Esophagus muscularis mucosa (tissue), 3 donors: ENCODE measurements around the gene VRK3.

Experiments
- CTCF ChIP-seq, 3 experiments: fragments of 200-600 bp in 2 of 3; fragments of 450-650 bp in 1 of 3; sonication (generic) in 2 of 3; IDR thresholded peaks; one replicate each; pipeline ENCODE4 v1.5.1; 2017 to 2019; ENCODE audit warnings: antibody characterized with exemption in 3 of 3, mild to moderate bottlenecking in 2 of 3, moderate library complexity in 1 of 3
- EP300 ChIP-seq: sonication (generic); formaldehyde crosslinking; IDR thresholded peaks from one replicate; pipeline ENCODE4 v1.6.1; 2017; ENCODE audit warnings: antibody characterized with exemption

- TF ChIP-seq CTCF (IDR thresholded peaks at IDR 0.05) (no peak), EP300 (no peak)
Measured at GRCh38 chr19:49999371-50000010, 25.7 kb downstream of the VRK3 start.
